GM12878 (cell line): ENCODE data around the gene EHD4. TPM values are rescaled to one million over a fixed set of nuclear protein-coding genes. Genes with fewer than 3 reads are reported as not detected.
A peak's percentile ranks its signal among the peaks of the same experiment; 100 is the strongest.

Experiments
- ASH2L ChIP-seq: fragments of 300-600, 200-600 bp; sonication (generic); IDR thresholded peaks from 2 replicates; pipeline ENCODE4 v1.6.1; 2017; ENCODE audit warnings: low read depth, mild to moderate bottlenecking, borderline replicate concordance
- HDAC6 ChIP-seq: fragments of 200-600 bp; sonication (generic); IDR thresholded peaks from one replicate; pipeline ENCODE4 v1.8.0; 2017; ENCODE audit warnings: antibody characterized with exemption; ENCODE audit not compliant: unreplicated experiment
- KLF5 ChIP-seq: fragments of 450-650 bp; IDR thresholded peaks from 2 replicates; pipeline ENCODE4 v1.6.1; 2014; ENCODE audit warnings: mild to moderate bottlenecking; ENCODE audit not compliant: partially characterized antibody
- NBN ChIP-seq: fragments of 450-650 bp; IDR thresholded peaks from 2 replicates; pipeline ENCODE4 v1.6.1; 2016
- NFYB ChIP-seq: IDR thresholded peaks from 2 replicates; pipeline ENCODE4 v1.6.1; 2011; ENCODE audit warnings: low read depth, mild to moderate bottlenecking, low read length, improper control_type of control experiment, moderate library complexity; ENCODE audit not compliant: insufficient read depth
- NRF1 ChIP-seq: conservative IDR thresholded peaks from 2 replicates; pipeline ENCODE4 v1.6.1; 2011; ENCODE audit warnings: mild to moderate bottlenecking, low read depth, low read length, improper control_type of control experiment
- POLR2AphosphoS5 ChIP-seq: IDR thresholded peaks from 2 replicates; pipeline ENCODE4 v1.6.1; 2011; ENCODE audit warnings: mild to moderate bottlenecking, low read length, inconsistent platforms
- POU2F2 ChIP-seq: IDR thresholded peaks from 3 replicates; pipeline ENCODE4 v1.6.1; 2011; ENCODE audit warnings: low read depth, mild to moderate bottlenecking, low read length, borderline replicate concordance
- RBBP5 ChIP-seq: fragments of 200-600 bp; sonication (generic); conservative IDR thresholded peaks from 2 replicates; pipeline ENCODE4 v1.6.1; 2016
- RELB ChIP-seq: fragments of 450-650 bp; IDR thresholded peaks from 2 replicates; pipeline ENCODE4 v1.6.1; 2017; ENCODE audit warnings: low read depth, mild to moderate bottlenecking, moderate library complexity
- REST ChIP-seq: IDR thresholded peaks from 2 replicates; pipeline ENCODE4 v1.6.1; 2012; ENCODE audit warnings: mild to moderate bottlenecking, low read depth, low read length
- RUNX3 ChIP-seq: IDR thresholded peaks from 2 replicates; pipeline ENCODE4 v1.6.1; 2012; ENCODE audit warnings: low read length, inconsistent platforms
- SMC3 ChIP-seq: IDR thresholded peaks from 2 replicates; pipeline ENCODE4 v1.6.1; 2011; ENCODE audit warnings: low read length, improper control_type of control experiment, borderline replicate concordance
- STAT1 ChIP-seq: fragments of 450-650 bp; conservative IDR thresholded peaks from 2 replicates; pipeline ENCODE4 v1.6.1; 2014; ENCODE audit warnings: antibody characterized with exemption, mild to moderate bottlenecking
- WRNIP1 ChIP-seq: IDR thresholded peaks from 2 replicates; pipeline ENCODE4 v1.6.1; 2011; ENCODE audit warnings: low read depth, low read length, improper control_type of control experiment, borderline replicate concordance
- ZBED1 ChIP-seq: IDR thresholded peaks from 2 replicates; pipeline ENCODE4 v1.6.1; 2016; ENCODE audit warnings: borderline replicate concordance
- ZBTB4 ChIP-seq: fragments of 450-650 bp; formaldehyde crosslinking; IDR thresholded peaks from 2 replicates; pipeline ENCODE4 v1.4.0; 2022; ENCODE audit warnings: mild to moderate bottlenecking, moderate library complexity
- ZNF207 ChIP-seq: fragments of 450-650 bp; IDR thresholded peaks from 2 replicates; pipeline ENCODE4 v1.6.1; 2014; ENCODE audit warnings: antibody characterized with exemption, mild to moderate bottlenecking, borderline replicate concordance
- polyA plus RNA-seq, 11 experiments: library from polyadenylated mRNA; depleted of rRNA in 4 of 11; unstranded in 6 of 11; stranded (reverse) in 5 of 11; fragments of >200 nt; fragmentation: Nextera tagmentation in 4 of 11; fragmentation: Illumina TruSeq in 1 of 11; extraction: Ambion mirVana in 4 of 11; extraction: Trizol in 1 of 11; gene quantifications; 1 replicate in 1 of 11; 2 replicates in 10 of 11; pipeline versions ENCODE4 v1.2.1 to v1.2.3, GENCODE V29; 2011 to 2016; ENCODE audit warnings: inconsistent platforms in 2 of 11, missing spikeins in 2 of 11, low read depth in 1 of 11
- total RNA-seq, 4 experiments: library from RNA; depleted of rRNA in 3 of 4; stranded (reverse); fragments of >200 nt in 3 of 4; fragmentation: Illumina TruSeq in 1 of 4; extraction: Trizol in 1 of 4; gene quantifications; 2 replicates each; pipeline versions ENCODE4 v1.2.1 to v1.2.3, GENCODE V29; 2013 to 2021
- TF ChIP-seq, protein P1 (sequence below): fragments of 450-650 bp; IDR thresholded peaks from 2 replicates; pipeline ENCODE4 v1.6.1; 2017; ENCODE audit warnings: borderline replicate concordance
- TF ChIP-seq, protein P2 (sequence below): IDR thresholded peaks from 2 replicates; pipeline ENCODE4 v1.6.1; 2012; ENCODE audit warnings: low read depth, low read length, improper control_type of control experiment

Gene EHD4
- total and polyA plus RNA-seq, 10 of the 15 experiments (the other 5 are each of a cell fraction or from before 2014, with no cell fraction given): 4.2 to 62.9 (median 44.7) TPM

- TF ChIP-seq RELB (no peak), SMC3 (peak; percentile 99), ZBED1 (no peak), RUNX3 (no peak; the same call in 1 of the 2 replicates), ASH2L (no peak), POU2F2 (peak; percentile 68; the same call in 1 of the 3 replicates), NRF1 (no peak), NBN (no peak), REST (no peak), HDAC6 (no peak), ZBTB4 (CRISPR knock-in tag) (no peak), KLF5 (no peak), STAT1 (0 out of 2 replicates have a peak, but pooled peaks have one; percentile 49), ZNF207 (no peak), POLR2AphosphoS5 (no peak), RBBP5 (no peak), NFYB (no peak), WRNIP1 (no peak)
- TF ChIP-seq, protein P1, sequence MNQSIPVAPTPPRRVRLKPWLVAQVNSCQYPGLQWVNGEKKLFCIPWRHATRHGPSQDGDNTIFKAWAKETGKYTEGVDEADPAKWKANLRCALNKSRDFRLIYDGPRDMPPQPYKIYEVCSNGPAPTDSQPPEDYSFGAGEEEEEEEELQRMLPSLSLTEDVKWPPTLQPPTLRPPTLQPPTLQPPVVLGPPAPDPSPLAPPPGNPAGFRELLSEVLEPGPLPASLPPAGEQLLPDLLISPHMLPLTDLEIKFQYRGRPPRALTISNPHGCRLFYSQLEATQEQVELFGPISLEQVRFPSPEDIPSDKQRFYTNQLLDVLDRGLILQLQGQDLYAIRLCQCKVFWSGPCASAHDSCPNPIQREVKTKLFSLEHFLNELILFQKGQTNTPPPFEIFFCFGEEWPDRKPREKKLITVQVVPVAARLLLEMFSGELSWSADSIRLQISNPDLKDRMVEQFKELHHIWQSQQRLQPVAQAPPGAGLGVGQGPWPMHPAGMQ: no peak
- TF ChIP-seq, protein P2, sequence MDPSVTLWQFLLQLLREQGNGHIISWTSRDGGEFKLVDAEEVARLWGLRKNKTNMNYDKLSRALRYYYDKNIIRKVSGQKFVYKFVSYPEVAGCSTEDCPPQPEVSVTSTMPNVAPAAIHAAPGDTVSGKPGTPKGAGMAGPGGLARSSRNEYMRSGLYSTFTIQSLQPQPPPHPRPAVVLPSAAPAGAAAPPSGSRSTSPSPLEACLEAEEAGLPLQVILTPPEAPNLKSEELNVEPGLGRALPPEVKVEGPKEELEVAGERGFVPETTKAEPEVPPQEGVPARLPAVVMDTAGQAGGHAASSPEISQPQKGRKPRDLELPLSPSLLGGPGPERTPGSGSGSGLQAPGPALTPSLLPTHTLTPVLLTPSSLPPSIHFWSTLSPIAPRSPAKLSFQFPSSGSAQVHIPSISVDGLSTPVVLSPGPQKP: no peak
These were observed 17.4 kb upstream of the EHD4 start (continued) for GRCh38 chr15:41989573-41990242.
